A673 (cell line): Measurements from ENCODE around the gene CHRNG.

Source experiments
- CTCF ChIP-seq: fragments of 300-800, 200-600 bp; sonication (generic); conservative IDR thresholded peaks from 2 replicates; pipeline ENCODE4 v1.5.1; 2017; ENCODE audit warnings: low read depth, mild to moderate bottlenecking, antibody characterized with exemption, low read length, moderate library complexity, mixed read lengths
- EZH2 ChIP-seq: fragments of 200-600 bp; sonication (generic); IDR thresholded peaks from 2 replicates; pipeline ENCODE4 v1.6.1; 2017; ENCODE audit warnings: borderline replicate concordance, low read depth, mild to moderate bottlenecking, mixed read lengths, antibody characterized with exemption, low read length; ENCODE audit not compliant: poor library complexity, severe bottlenecking

- TF ChIP-seq CTCF (no peak), EZH2 (no peak)
Measured at GRCh38 chr2:232575404-232575746, 35.9 kb downstream of the CHRNG start.
